ENCODE measurements around the gene CDKN2B-AS1. TPM values are rescaled to one million over a fixed set of nuclear protein-coding genes. Genes with fewer than 3 reads are reported as not detected.

Gene CDKN2B-AS1
- total RNA-seq, 2 donors from 2014 or later, result 39.7 to 73.7 TPM

DNA sequence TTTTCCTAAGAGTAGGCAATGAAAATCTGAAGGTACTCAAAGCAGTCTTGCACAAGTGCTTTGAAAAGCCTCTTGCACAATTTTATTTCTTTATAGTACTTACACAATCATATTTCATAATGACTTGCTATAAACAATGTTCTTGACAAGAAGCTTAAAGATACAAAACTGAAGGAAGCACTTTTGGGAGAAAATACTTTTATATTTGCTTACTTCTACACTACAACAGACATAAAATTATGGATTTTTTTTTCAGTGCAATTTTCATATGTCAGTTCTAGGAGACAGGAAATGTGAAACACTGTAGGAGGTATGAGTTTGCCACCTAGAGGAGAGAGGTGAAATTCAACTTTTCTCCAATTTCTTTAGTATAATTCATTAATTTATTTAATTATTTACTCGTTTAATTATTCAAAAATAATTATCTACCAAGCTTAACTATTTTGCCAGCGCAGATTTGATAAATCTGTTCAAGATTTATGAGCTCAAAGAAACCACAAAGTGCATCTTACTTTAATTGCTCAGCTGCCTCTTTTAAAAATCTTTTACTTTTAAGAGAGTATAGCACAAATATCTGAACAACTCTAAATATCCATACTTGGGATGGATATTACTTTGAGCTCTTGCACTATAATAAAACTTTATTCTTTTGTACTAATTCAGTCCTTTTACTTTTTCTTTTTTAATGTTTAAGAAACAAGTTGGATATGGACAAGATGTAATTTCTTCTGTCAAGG lies 43.5 kb downstream of the CDKN2B-AS1 start:
- no peaks in the 10 kb centered on the region for H3K4me1 ChIP-seq
- H3K36me3 ChIP-seq, result no peaks in the 10 kb centered on the region
- no peak for DNase-seq
- no peaks in the 10 kb centered on the region for H3K27me3 ChIP-seq
- H3K4me3 ChIP-seq, result no peak overlapping the region
- no peaks in the 10 kb centered on the region for H3K9me3 ChIP-seq
- intact Hi-C loops (cut with DNase I), result no loop called here
- TF ChIP-seq, protein P1, sequence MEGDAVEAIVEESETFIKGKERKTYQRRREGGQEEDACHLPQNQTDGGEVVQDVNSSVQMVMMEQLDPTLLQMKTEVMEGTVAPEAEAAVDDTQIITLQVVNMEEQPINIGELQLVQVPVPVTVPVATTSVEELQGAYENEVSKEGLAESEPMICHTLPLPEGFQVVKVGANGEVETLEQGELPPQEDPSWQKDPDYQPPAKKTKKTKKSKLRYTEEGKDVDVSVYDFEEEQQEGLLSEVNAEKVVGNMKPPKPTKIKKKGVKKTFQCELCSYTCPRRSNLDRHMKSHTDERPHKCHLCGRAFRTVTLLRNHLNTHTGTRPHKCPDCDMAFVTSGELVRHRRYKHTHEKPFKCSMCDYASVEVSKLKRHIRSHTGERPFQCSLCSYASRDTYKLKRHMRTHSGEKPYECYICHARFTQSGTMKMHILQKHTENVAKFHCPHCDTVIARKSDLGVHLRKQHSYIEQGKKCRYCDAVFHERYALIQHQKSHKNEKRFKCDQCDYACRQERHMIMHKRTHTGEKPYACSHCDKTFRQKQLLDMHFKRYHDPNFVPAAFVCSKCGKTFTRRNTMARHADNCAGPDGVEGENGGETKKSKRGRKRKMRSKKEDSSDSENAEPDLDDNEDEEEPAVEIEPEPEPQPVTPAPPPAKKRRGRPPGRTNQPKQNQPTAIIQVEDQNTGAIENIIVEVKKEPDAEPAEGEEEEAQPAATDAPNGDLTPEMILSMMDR (IDR thresholded peaks at IDR 0.05), result peak; percentile 32
- no peak overlapping the region for H3K9ac ChIP-seq (ENCODE audit: low read depth in 2 of 2, low read length in 2 of 2)
- H3K27ac ChIP-seq, result no peak overlapping the region

DNA sequence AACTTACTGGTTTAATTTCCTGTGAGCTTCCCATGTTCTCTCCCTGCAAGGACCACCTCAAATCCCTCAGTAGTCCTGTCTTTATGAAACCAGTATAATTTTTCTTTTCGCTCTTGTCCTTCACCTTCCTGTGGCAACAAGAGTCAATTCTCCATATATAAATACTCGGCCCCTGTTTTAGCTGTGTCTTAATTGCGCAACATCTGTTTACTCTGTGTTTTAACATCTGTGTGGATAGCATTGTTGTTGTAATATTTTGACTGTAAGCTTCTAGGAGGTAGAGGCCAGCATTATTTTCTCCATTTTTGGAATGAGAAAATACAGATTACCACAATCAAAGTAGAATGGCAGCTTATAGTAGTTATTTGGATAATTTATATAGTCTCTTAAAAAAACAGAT lies 44.7 kb downstream of the CDKN2B-AS1 start:
- Histone ChIP-seq H3K36me3 (no peaks in the 10 kb centered on the region), H3K27ac (no peak overlapping the region), H3K9me3 (no peaks in the 10 kb centered on the region), H3K4me1 (no peaks in the 10 kb centered on the region), H3K27me3 (no peaks in the 10 kb centered on the region), H3K9ac (ENCODE audit: low read depth in 2 of 2, low read length in 2 of 2) (no peak overlapping the region), H3K4me3 (no peak overlapping the region)
- DNase-seq, result no peak
- intact Hi-C loops (cut with DNase I), result no loop called here
- TF ChIP-seq, protein P1 (IDR thresholded peaks at IDR 0.05), result no peak

DNA sequence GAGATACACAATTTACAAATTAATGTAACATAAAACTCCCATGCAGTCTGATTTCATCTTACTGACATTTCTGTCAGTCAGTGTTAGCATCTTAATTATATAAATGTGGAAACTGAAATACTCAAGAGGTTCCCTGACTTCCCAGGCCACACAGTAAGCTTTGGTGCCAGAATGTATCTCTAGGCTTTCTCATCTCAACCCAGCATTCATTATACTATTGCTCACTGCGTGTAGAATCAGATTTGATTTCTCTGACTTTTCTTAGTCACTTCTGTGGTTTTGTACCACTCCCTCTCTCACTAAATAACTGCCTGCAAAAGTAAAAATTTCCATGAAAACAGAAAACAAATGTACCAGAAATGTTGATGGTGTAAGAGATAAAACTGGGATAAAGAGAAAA lies 46.2 kb downstream of the CDKN2B-AS1 start:
- Histone ChIP-seq H3K27ac (peak overlapping the region; percentile 61), H3K36me3 (no peaks in the 10 kb centered on the region), H3K4me1 (no peaks in the 10 kb centered on the region), H3K9me3 (no peaks in the 10 kb centered on the region), H3K4me3 (no peak overlapping the region), H3K9ac (ENCODE audit: low read depth in 2 of 2, low read length in 2 of 2) (peak overlapping the region in 1 of 2 donors; percentile 9), H3K27me3 (no peaks in the 10 kb centered on the region)
- intact Hi-C loops (cut with DNase I), result loop anchor here (10.0 kb wide), 1 partner anchor 74 kb away; no protein-coding TSS in a partner anchor
- no peak for DNase-seq
- TF ChIP-seq, protein P1 (IDR thresholded peaks at IDR 0.05), result no peak

DNA sequence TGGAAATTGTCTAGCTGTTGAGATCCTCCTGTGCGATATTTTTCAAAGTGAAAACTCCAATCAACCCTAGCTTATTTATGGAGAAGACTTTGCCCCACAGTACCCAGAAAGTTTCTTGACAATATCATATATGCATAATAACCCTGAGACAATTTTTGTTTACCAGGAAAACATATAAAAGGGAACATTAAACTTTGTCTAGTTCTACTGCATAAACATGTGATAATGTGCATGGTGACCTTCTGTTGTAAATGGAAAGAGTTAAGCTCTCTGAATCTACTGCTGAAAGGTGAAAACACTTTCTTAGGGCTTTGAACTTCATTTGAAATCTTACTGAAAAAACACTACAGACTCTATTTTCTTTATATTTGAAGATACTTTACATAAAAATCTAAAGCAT lies 46.8 kb downstream of the CDKN2B-AS1 start:
- intact Hi-C loops (cut with DNase I), result loop anchor here (10.0 kb wide), 1 partner anchor 73 kb away; no protein-coding TSS in a partner anchor
- Histone ChIP-seq H3K9ac (ENCODE audit: low read depth in 2 of 2, low read length in 2 of 2) (peak overlapping the region in 1 of 2 donors; percentile 9), H3K4me3 (no peak overlapping the region)

DNA sequence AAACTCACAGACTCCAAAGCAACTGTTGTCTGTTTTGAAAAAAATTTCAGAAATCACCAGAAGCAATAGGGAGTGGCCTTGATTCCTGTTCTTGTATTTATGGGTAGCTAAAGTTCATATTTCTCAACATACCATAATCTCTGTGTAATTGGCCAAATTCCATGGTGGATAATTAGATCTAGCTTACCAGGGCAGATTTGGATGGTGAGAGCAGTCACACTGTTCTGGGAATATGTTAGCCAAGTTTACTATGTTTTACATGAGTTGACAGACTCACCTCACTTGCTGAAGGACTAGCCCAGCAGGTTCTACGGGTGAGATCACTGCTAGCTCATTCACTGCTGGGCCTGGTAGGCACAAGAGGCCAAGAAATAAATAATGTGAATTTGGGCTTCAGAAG lies 47.2 kb downstream of the CDKN2B-AS1 start:
- Histone ChIP-seq H3K27ac (peak overlapping the region; percentile 61), H3K9me3 (no peaks in the 10 kb centered on the region), H3K9ac (ENCODE audit: low read depth in 2 of 2, low read length in 2 of 2) (no peak overlapping the region), H3K4me3 (no peak overlapping the region), H3K27me3 (no peaks in the 10 kb centered on the region), H3K4me1 (no peaks in the 10 kb centered on the region), H3K36me3 (no peaks in the 10 kb centered on the region)
- intact Hi-C loops (cut with DNase I), result loop anchor here (10.0 kb wide), 1 partner anchor 73 kb away; no protein-coding TSS in a partner anchor
- DNase-seq, result peak; percentile 91
- TF ChIP-seq, protein P1 (IDR thresholded peaks at IDR 0.05), result no peak

More for the DNA sequence above, 46.8 kb downstream of the CDKN2B-AS1 start:
- H3K4me1 ChIP-seq, result no peaks in the 10 kb centered on the region
- H3K9me3 ChIP-seq, result no peaks in the 10 kb centered on the region
- TF ChIP-seq, protein P1 (IDR thresholded peaks at IDR 0.05), result no peak
- H3K27me3 ChIP-seq, result no peaks in the 10 kb centered on the region
- H3K27ac ChIP-seq, result peak overlapping the region; percentile 61
- no peak for DNase-seq
- no peaks in the 10 kb centered on the region for H3K36me3 ChIP-seq

All from colonic mucosa (tissue), 4 donors.